C4-2B (cell line): ENCODE measurements around the gene RPS6KA5.

Experiments
- H3K27ac ChIP-seq: fragments of 450-650 bp; 2 replicates; pipeline ENCODE4 v1.5.1; 2017
- ZFX ChIP-seq: fragments of 450-650 bp; IDR thresholded peaks from 2 replicates; pipeline ENCODE4 v1.6.1; 2017
- TF ChIP-seq, protein P1 (sequence below): fragments of 450-650 bp; conservative IDR thresholded peaks from 2 replicates; pipeline ENCODE4 v1.5.1; 2017; ENCODE audit warnings: mild to moderate bottlenecking

Gene RPS6KA5

DNA sequence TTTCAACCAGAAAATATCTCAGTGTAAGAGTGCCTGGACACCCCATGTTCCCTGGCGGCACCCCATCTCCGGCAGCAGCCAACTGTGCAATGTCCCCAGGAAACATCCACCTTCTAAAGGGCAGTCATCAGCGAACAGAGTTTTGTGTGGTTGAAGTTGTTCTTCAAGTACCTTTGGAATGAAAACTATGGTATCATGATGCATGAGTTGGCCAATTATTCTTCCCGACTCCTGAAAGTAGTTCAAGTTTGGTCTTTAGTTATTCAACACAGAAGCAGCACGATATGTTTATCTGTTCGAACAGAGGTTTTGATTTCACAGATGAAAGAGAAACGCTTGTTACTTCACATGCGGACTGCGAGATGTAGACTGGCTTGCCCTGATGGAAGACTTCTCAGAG is 223.1 kb downstream of the RPS6KA5 start:
- H3K27ac ChIP-seq, result no peak overlapping the region
- no peak for TF ChIP-seq ZFX
- TF ChIP-seq, protein P1, sequence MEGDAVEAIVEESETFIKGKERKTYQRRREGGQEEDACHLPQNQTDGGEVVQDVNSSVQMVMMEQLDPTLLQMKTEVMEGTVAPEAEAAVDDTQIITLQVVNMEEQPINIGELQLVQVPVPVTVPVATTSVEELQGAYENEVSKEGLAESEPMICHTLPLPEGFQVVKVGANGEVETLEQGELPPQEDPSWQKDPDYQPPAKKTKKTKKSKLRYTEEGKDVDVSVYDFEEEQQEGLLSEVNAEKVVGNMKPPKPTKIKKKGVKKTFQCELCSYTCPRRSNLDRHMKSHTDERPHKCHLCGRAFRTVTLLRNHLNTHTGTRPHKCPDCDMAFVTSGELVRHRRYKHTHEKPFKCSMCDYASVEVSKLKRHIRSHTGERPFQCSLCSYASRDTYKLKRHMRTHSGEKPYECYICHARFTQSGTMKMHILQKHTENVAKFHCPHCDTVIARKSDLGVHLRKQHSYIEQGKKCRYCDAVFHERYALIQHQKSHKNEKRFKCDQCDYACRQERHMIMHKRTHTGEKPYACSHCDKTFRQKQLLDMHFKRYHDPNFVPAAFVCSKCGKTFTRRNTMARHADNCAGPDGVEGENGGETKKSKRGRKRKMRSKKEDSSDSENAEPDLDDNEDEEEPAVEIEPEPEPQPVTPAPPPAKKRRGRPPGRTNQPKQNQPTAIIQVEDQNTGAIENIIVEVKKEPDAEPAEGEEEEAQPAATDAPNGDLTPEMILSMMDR, result no peak

DNA sequence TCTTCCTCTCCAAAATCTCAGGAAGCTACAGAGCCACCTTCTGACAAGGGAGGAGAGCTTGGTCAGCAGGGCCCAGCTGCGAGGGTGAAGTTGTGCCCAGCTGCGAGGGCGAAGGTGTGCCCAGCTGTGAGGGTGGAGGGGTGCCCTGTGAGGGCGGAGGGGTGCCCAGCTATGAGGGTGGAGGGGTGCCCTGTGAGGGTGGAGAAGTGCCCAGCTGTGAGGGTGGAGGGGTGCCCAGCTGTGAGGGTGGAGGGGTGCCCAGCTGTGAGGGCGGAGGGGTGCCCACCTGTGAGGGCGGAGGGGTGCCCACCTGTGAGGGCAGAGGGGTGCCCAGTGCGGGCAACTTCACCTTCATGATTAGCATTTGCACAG is 223.8 kb downstream of the RPS6KA5 start:
- TF ChIP-seq ZFX, result no peak
- TF ChIP-seq, protein P1, result no peak

DNA sequence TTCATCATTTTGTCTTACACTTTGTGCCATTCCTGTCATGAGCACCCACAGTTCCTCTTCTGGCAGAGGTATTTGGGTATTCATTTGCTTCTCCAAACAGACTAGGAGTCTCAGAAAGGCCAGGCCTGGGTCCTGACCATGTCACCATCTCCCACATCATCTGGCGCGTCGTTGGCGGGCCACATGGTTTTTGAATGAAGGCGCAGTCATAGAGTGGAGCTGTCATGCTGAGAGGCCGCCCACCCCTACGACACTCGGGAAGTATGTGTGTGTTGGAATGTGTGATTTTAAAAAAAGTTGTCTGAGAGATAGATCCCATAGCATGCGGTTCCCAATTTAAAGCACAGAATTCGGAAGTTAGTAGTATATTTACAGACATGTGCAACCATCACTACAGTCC is 228.6 kb downstream of the RPS6KA5 start:
- no peak for TF ChIP-seq ZFX
- TF ChIP-seq, protein P1, result no peak
- H3K27ac ChIP-seq, result no peak overlapping the region

More for the DNA sequence above, 223.8 kb downstream of the RPS6KA5 start:
- H3K27ac ChIP-seq, result no peak overlapping the region

DNA sequence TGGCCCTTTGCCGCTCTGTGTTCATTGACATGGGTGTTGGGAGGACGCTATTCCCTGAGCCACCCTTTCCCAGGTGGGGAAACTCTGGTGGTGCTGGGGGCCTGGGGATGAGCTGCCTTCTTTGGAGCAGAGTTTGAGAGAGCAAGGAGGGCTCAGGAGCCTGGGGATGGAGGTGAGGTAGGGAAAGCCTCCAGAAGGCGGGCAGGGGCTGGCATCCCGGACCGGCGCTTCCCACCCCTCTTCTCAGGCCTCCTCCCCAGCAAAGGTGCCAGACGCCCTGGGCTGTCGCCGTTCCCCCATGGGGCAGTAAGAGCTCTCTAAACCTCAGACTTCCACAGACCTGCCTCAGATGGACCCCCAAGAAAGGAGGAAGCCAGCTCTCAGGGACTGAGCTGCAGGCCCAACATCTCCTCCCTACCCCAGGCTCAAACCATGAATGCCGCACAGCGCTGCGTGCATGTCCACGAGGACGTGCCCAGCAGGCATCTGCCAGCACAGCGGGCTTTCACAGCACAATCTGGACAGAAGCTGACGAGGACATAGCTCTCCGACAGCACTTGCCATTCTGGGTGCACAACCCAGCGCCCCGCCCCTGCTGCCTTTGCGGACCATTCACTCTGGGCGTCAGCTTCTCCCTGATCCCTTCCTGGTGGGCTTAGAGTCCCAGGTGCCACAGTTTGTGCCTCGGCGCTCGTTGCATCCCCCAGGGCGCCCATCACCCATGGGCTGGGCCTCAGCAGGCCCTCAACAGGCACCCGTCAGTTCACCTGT is 229.3 kb downstream of the RPS6KA5 start:
- no peak overlapping the region for H3K27ac ChIP-seq
- TF ChIP-seq ZFX, result no peak
- TF ChIP-seq, protein P1, result no peak

DNA sequence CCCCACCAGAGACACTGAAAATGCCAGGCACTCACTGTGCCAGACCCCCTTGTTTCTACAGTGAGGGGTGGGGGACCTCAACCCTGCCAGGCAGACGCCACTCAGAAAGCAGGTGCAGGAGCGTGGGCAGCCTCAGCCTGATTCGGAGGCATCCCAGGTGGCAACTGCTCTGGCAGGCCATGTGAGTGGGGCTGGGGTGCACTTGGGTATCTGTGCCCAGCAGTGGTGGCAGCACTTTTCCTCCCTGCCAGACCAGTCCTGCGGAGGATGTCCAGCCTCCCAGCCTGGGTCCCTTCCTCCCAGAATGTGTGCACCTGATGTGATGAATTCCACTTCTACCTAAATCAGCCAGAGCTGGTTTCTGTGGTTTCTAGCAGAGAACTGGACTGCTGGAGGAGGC is 230.8 kb downstream of the RPS6KA5 start:
- TF ChIP-seq ZFX, result no peak
- TF ChIP-seq, protein P1, result no peak
- no peak overlapping the region for H3K27ac ChIP-seq

DNA sequence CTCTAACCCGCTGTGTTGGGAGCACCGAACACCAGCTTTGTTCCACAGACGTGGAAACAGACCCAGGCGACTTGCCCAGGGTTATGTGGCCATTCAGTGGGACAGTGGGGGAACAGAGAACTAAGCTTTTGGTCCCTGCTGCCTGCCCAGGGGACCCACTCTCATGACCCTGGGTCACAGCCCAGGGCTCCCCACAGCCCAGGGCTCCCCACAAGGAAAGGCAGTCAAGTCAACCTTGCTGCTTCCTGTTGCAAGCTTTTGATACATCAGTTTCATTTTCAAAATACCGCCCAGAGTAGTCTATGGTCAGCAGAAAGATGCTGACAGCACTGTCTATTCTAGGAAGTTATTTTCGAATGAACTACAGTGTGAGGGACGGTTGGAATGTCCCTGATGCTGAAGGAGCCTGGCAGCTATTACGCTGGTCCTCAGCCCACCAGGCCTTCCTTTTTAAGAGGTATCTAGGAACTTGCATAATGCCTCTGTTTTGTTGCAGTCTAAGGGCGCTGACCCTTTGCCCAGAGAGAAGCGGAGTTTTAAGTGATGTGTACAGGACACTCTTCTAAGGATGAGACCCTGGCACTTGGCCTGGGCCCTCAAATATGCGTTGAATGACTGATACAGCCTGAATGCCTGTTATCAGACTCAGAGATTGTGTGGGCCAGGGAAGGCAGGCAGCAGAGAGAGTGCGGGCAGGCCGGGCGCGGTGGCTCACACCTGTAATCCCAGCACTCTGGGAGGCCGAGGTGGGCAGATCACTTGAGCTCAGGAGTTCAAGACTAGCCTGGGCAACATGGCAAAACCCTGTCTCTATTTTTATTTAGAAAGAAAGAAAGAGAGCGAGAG is 231.6 kb downstream of the RPS6KA5 start:
- peak overlapping the region; percentile 54 for H3K27ac ChIP-seq
- TF ChIP-seq, protein P1, result no peak
- no peak for TF ChIP-seq ZFX
